HG03280 (cell line): Measurements from ENCODE around the gene MYO1F.
"Not testable (repeated sequence)": the region's sequence is repeated elsewhere in the genome, so short reads cannot be mapped to it uniquely, and the experiment has no call there.

Source experiments
- ATAC-seq: cut with Tn5 transposase; IDR thresholded peaks from one replicate; pipeline ENCODE4 v1.9.1; 2021; ENCODE audit warnings: mild to moderate bottlenecking, moderate library complexity; ENCODE audit not compliant: unreplicated experiment

Gene MYO1F

DNA sequence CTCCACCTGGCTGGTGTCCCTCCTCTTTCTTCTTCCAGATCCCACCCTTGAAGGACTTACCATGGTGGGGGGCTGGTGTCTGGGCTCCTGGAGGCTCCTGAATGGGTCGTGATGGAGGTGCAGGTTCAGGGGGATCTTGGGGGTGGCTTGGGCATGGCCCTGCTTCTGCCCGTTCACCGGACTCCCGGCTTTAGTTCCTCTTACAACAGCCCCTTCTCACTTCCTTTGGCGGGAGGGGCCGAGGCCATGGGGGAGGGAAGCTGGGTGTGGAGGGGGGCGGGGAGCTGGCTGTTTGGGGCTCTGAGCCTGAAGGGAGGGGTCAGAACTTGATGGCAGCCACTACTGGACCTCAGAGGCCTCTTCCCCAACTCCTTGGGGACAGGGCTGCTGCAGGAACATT is at the start of gene MYO1F:
MYO1F (minus strand) TSS at position 196 of the 400 bp plus-strand sequence; CDS start at position 63, 133 bp downstream.
- ATAC-seq, result no peak

DNA sequence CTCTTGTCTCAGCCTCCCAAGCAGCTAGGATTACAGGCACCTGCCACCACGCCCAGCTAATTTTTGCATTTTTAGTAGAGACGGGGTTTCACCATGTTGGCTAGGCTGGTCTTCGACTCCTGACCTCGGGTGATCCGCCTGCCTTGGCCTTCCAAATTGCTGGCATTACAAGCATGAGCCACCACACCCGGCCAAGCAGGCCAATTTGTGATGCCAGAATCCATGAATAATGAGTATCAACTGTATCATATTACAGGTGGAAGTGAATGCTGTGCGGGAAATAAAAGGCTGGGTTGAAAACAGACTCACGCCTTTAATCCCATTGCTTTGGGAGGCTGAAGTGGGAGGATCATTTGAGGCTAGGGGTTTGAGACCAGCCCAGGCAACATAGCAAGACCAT is 49.6 kb upstream of the MYO1F start:
- ATAC-seq, result no peak

DNA sequence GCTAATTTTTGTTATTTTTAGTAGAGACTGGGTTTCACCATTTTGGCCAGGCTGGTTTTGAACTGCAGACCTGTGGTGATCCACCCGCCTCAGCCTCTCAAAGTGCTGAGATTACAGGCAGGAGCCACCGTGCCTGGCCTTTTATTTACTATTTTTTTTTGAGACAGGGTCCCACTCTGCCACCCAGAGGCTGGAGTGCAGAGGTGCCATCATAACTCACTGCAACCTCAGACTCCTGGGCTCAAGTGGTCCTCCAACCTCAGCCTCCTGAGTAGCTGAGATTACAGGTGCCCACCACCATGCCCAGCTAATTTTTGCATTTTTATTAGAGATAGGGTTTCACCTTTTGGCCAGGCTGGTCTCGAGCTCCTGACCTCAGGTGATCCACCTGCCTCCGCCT is 45.6 kb upstream of the MYO1F start:
- not testable (repeated sequence) for ATAC-seq

DNA sequence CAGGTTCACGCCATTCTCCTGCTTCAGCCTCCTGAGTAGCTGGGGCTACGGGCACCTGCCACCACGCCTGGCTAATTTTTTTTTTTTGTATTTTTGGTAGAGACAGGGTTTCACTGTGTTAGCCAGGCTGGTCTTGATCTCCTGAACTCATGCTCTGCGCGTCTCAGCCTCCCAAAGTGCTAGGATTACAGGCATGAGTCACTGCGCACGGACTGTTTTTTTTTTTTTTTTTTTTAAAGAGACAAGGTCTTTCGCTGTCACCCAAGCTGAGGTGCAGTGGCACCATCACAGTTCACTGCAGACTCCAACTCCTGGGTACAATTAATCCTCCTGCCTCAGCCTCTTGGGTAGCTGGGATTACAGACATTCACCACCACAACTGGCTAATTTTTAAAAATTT is 41.5 kb upstream of the MYO1F start:
- no peak for ATAC-seq

DNA sequence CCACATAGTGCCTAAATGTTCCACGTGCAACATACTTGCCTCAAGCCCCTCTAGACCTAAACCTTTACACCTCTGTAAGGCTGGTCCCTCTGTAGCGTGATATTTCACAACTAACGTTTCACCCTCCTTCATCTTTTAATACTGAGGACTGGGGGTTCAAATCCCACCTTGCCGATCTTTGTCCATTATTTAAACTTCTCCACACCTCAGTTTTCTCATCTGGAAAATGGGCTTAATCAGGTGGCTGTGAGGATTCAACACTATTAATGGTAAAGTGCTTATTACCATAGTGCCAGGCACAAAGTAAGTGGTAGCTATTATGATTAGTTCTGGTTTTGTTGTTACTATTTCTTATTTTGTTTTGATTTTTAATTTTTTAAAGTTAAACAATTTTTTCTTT is 40.7 kb upstream of the MYO1F start:
- ATAC-seq, result no peak

DNA sequence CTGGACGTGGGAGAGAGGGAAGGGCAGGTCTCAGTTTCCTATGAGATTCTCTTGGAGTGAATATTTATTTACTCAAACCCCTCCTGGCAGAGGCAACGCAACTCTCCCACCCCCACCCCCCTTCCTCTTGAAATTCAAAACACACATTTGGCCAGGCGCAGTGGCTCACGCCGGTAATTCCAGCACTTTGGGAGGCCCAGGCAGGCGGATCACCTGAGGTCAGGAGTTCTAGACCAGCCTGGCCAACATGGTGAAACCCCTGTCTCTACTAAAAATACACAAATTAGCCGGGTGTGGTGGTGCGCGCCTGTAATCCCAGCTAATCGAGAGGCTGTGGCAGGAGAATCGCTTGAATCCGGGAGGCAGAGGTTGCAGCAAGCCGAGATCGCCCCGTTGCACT is 40.1 kb upstream of the MYO1F start:
- ATAC-seq, result not testable (repeated sequence)

DNA sequence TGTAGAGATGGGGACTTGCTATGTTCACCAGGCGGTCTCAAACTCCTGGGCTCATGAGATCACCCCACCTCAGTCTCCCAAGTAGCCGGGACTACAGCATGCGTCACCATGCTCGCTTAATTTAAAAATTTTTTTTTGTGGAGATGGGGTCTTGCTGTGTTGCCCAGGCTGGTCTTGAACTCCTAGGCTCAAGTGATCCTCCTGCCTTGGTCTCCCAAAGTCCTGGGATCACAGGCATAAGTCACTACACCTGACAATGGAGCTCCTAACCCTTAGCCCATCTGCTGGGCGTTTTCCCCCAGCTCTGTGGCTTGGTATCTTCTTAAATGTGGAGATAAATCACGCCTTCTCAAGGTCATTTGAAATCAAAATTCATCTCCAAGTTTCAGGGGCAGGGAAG is 39.6 kb upstream of the MYO1F start:
- no peak for ATAC-seq

DNA sequence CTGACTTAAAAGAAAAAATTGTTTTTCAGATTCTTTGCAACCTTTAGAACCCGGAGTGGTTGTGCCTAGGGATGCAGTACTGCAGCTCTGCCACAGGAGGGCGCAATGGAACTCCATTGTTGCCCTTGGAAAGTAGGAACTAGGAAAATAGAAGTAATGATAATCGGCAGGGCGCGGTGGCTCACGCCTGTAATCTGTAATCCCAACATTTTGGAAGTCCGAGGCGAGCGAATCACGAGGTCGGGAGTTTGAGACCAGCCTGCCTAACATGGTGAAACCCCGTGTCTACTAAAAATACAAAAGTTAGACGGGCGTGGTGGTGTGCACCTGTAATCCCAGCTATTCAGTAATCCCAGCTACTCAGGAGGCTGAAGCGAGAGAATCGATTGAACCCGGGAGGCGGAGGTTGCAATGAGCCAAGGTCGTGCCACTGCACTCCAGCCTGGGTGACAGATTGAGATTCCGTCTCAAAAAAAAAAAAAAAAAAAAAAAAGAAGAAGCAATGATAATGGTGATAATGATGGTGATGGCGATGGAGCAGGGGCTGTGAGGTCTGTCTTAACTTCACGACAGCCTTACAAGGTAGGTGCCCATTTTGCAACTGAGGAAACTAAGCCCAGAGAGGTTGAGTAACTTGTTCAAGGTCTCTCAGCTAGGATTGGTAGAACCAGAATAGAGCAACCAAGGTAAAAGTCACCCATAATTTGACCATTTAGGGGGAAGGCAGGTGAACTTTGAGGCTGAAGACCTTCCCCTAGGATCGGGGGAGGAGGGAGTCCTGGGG is 38.8 kb upstream of the MYO1F start:
- ATAC-seq, result no peak

DNA sequence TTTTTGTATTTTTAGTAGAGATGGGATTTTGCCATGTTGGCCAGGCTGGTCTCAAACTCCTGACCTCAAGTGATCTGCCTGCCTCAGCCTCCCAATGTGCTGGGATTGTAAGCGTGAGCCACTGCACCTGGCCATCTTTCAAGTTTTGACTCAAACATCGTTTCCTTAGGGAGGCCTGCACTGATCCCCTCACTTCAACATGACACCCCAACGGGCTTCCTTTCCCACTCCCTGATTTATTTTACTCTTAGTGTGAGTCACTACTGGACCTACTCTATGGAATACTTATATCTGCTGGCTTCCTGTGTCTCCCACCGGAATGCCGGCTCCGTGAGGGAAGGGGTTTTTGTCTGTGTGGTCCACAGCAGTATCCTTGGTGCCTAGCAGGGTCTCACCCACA is 37.8 kb upstream of the MYO1F start:
- ATAC-seq, result no peak

DNA sequence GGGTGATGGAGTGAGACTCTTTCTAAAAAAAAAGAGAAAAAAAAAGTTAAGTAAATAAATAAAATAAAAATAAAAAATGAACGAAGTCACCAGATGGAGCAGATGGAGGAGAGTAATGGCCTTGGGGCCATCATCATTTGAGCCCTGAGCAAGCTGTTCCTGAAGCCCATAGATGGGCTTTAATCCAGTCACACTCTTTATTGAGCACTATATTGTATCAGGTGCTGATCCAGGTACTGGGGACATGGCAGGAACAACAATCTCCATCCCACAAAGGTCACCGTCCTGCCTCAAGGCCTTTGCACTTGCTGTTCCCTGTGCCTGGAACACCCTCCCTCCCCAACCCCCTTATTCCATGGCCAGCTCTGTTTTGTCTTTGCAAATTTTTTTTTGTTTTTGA is 37.2 kb upstream of the MYO1F start:
- ATAC-seq, result no peak

DNA sequence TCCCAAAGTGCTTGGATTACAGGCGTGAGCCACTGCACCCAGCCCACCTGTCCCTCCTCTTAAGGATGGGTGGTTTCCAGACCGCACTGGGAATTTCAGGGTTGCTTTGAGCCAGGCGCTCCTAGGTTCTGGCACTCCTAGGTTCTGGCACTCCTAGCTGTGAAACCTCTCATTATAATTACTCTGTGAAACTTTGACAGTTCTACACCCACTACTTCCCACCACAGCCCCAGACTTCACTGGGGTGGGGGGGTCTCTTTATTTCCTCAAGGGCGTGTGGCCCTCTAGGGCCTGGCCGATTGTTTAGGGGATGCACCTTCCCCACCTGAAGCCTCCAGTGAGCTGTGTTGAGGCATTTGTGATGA is 35.5 kb upstream of the MYO1F start:
- ATAC-seq, result no peak

DNA sequence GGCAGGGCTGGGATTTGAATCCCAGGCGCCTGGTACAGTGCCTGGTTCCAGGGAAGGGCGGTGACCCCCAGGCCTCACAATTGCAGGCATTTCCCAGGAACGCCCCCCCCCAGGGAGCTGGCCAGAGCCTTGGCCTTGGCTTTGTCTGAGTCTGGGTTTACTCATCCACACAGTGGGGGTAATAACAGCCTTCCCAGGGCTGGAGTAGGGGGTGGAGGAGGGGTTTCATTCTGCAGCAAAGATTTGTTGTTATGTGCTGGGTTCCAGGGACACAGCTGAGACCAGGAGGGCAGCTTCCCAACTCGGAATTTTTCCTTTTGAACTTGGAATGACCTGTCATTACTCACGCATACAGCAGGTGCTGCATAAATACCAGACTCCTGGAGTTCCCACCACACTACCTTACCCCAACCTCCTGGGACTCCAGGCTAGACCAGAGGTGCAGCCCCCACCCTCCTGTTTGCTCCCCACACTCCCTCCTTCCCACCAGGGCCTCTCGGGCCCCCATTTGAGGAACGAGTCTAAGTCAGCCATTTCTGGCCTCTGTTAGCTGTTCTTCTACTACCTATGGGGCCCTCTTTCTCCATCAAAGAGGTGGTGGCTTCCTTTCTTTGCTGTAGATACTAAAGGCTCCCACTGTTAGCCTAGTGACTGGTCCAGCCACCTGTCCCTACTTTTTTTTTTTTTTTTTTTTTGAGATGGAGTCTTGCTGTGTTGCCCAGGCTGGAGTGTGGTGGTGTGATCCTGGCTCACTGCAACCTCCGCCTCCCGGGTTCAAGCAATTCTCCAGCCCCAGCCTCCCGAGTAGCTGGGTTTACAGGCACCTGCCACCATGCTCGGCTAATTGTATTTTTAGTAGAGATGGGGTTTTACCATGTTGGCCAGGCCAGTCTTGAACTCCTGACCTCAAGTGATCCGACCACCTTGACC is 34.9 kb upstream of the MYO1F start:
- ATAC-seq, result no peak

DNA sequence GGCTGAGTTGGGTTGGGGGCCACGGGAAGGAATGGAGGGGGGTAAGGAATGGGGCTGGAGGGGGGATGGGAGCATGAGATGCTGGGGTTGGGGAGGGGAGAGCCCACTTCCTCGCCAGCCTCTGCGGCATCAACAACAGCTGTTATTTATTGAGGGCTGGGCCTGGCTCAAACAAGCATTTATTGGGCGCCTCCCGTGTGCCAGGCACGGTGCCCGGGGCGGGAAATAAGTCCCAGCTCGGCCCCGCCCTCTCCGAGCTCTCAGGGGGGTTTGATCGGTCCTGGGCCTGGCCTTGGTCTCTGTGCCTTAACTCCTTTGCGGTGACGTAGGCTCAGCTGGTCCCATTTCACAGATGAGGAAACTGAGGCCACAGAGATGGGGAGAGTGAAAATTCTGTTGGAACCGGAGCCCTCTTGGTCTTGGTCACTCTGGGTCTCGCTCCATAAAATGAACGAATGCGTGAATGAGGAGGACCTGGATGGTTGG is 34.2 kb upstream of the MYO1F start:
- ATAC-seq, result no peak

DNA sequence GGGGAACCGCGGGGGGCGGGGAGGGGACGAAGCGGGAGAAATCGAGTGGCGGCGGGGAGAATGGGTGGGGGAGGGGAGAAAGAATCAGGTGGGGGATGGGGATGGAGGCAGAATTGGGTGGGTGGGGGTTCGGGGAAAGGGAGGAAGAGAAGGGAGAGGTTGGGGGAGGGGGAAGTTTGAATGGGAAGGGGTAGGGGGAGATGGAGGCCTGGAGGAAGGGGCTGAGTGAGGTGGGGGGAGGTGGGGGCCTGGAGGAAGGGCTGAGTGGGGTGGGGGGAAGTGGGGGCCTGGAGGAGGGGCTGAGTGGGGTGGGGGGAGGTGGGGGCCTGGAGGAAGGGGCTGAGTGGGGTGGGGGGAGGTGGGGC is 33.7 kb upstream of the MYO1F start:
- no peak for ATAC-seq

DNA sequence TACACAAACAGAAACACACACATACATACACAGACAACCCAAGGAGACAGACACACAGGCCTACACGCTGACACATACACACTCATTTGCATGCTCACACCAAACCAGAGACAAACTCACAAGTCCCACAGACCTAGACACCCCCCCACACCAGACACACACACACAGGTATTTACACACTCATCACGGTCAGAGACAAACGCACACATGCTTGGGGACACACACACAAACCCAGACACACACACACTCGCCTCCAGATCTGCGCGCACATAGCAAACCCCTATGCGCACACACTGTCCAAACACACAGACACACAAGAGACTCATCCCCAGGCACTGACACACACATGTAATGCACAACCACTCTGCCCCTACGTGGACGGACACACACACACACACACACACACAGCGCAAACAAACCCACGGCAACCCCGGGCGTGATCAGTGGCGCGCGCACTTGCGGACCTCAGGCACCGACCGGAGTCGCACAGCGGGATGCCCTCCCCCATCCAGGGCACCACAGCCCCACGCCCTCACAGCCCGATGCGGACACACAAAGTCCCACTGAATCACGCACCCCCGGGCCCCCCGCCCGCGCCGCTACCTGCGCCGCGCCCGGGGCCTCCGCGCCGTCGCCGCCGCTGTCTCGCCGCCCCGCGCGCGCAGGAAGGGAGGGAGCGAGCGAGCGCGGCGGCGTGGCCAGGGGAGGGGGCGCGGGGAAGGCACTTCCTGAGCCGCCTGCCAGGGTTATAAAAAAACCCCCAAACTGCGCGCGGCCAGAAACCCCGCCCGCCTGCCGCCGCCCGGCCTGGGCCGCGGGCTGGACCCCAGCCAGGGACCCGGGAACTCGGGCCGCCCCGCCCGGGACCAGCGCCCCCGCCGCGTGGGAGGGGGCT is 33.0 kb upstream of the MYO1F start, which contains the start of gene ADAMTS10:
ADAMTS10 (minus strand) TSS at position 675 of the 895 bp plus-strand sequence. CDS start 5,005 bp downstream, outside the sequence.
- ATAC-seq, result no peak

DNA sequence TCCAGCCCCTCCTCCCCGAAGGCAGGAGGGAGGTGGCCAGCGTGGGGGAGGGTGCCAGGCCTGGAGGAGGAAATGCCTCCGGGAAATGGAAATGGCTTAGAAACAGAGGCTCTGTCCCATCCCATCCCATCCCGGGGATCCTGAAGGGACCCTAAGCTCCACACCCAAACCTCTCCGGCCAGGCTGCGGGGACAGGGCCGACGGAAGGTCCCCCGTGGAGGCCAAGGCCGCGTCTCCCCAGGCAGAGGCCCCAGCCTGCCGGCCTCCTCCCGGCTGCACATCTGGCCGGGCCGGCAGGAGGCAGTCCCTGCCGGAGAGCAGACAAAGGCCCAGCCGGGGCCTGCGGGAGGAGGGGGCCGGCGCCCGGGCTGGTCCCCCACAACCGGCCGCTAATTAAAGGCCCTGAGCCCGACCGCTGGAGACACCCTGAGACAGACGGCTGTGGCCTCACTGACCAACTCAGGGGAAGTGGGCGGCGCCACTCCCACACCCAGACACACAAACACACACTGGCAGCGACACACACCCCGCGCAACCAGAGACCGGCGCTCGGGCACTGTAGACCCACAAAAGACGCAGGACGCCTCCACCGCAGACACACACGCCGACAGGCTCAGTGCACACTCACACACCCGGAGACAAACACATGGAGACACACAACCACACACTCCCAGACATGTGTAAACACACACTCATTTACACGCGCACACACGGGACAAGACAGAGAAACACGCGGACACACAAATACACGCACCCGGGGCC is 32.2 kb upstream of the MYO1F start:
- ATAC-seq, result no peak

DNA sequence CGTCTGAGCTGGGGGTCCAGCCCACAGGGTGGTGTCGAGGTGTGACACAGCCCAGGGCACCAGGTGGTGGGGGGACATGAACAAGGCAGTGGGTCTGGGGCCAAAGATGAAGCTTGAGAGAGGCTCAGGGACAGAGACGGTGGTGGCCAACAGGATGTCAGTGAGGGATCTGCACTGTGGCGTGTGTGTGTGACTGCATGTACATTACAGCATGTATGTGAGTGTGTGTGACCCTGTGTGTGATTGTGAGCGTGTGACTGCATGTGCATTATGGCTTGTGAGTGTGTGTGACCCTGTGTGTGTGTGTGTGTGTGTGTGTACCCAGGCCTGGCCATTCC is 31.7 kb upstream of the MYO1F start:
- ATAC-seq, result no peak

DNA sequence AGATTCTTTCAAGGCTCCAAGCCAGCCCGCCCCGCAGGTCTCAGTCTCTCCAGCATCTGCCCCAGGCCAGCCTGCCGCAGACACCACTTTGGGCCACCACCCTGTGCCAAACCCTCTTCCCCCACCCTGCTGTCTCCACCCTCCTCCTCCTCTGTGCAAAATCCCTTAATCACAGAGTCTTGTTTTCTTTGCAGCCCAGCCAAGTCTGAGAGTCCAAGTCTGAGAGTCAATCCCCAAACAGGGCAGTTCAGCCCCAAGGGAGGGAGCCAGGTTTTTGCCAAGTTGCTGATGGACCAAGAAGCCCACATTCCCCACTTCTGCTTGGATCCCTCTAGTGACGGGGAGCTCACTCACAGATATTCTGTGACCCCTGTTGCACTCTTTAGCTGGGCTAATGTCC is 30.1 kb upstream of the MYO1F start:
- ATAC-seq, result no peak

DNA sequence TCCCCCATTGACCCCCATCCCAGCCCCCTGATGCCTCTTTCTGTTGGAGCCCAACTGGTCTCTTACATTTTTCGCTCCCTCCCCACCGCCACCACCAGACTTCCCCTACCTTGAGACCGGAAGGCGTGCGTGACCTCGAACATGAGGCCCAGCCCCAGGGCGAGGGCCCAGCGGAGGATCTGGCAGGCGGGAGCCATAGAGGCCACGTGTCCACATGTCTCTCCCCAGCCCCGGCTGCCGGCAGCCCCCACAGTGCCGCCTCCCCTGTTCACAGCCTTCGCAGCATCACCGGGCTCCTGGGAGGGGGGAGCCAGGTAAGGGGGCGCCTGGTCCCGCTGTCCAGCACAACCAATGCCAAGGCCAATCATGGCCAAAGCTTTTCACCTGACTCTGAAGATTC is 28.3 kb upstream of the MYO1F start:
- ATAC-seq, result no peak

DNA sequence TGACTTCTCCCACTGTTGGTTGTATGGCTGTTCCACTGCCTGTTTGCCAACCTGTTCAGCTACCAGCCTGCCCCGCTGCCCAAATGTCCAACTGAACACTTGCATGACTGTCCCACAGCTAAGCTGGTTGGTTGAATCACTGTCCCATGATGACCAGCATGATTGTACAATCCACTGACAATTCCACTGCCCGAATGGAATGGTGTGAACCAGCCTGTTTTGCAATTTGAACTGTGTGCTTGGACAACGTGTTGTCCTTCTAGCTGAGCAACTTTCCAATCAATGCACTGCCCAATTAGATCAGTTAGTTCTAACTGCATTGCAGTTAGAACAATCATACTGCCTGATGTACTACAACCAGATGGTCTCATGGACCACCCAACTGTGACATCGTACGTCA is 24.6 kb upstream of the MYO1F start:
- no peak for ATAC-seq
